SK-N-SH (cell line): ENCODE data around the gene OSBPL9. TPM values are rescaled to one million over a fixed set of nuclear protein-coding genes. Genes with fewer than 3 reads are reported as not detected.
"Not testable (repeated sequence)": the region's sequence is repeated elsewhere in the genome, so short reads cannot be mapped to it uniquely, and the experiment has no call there.

Source experiments
- CTCF ChIA-PET: fragments of 300-600, 350-600 bp; formaldehyde crosslinking; extraction: SDS; loops from one replicate; lab custom pipeline; 2021; lab: Yijun Ruan, JAX
- POLR2A ChIA-PET: fragments of 350-600 bp; sonication (Branson Sonifier 250); formaldehyde crosslinking; extraction: SDS; loops from one replicate; lab custom pipeline; 2020; ENCODE audit warnings: antibody characterized with exemption, inconsistent platforms; lab: Yijun Ruan, JAX
- DNase-seq: peaks from one replicate; pipeline ENCODE4 v3.0.0; 2012
- H2AFZ ChIP-seq: fragments of 200-600 bp; sonication (generic); 2 replicates; pipeline ENCODE4 v1.8.1; 2016; ENCODE audit warnings: antibody characterized with exemption, mild to moderate bottlenecking, low read depth
- H3F3A ChIP-seq: fragments of 200-600 bp; sonication (generic); replicated peaks from 2 replicates; pipeline ENCODE3; 2016; ENCODE audit warnings: antibody characterized with exemption, mild to moderate bottlenecking; ENCODE audit not compliant: insufficient read depth
- H3K27ac ChIP-seq, 2 experiments: fragments of 200-500 bp in 1 of 2; fragments of 200-600 bp in 1 of 2; sonication (Bioruptor generic) in 1 of 2; sonication (generic), shearing (Covaris generic) in 1 of 2; 2 replicates each; pipeline versions ENCODE4 v1.5.1 to v1.6.1; 2014 to 2016; ENCODE audit warnings: low read depth in 2 of 2, inconsistent platforms in 1 of 2, low read length in 1 of 2, mild to moderate bottlenecking in 1 of 2, mixed read lengths in 1 of 2
- H3K27me3 ChIP-seq: fragments of 200-600 bp; sonication (generic), shearing (Covaris generic); 2 replicates; pipeline ENCODE4 v1.6.1; 2016; ENCODE audit warnings: mixed run types; ENCODE audit not compliant: insufficient read depth
- H3K36me3 ChIP-seq, 2 experiments: fragments of 200-500 bp in 1 of 2; fragments of 200-600 bp in 1 of 2; sonication (Bioruptor generic) in 1 of 2; sonication (generic) in 1 of 2; replicated peaks in 1 of 2; 2 replicates each; pipeline versions ENCODE3 to v1.5.1; 2014 to 2016; ENCODE audit warnings: low read length in 1 of 2, mild to moderate bottlenecking in 1 of 2; ENCODE audit not compliant: insufficient read depth in 2 of 2, control insufficient read depth in 1 of 2
- H3K4me1 ChIP-seq, 2 experiments: fragments of 200-500 bp in 1 of 2; fragments of 200-600 bp in 1 of 2; sonication (Bioruptor generic) in 1 of 2; sonication (generic), shearing (Covaris generic) in 1 of 2; 2 replicates each; pipeline versions ENCODE4 v1.5.1 to v1.6.1; 2014 to 2016; ENCODE audit warnings: low read depth in 1 of 2, low read length in 1 of 2, mixed run types in 1 of 2; ENCODE audit not compliant: insufficient read depth in 2 of 2, control insufficient read depth in 1 of 2
- H3K4me2 ChIP-seq: fragments of 200-600 bp; sonication (generic), shearing (Covaris generic); 2 replicates; pipeline ENCODE4 v1.6.1; 2017; ENCODE audit warnings: mixed run types
- H3K4me3 ChIP-seq, 2 experiments: fragments of 200-500 bp in 1 of 2; fragments of 200-600 bp in 1 of 2; sonication (Bioruptor generic) in 1 of 2; sonication (generic), shearing (Covaris generic) in 1 of 2; 2 replicates each; pipeline versions ENCODE4 v1.5.1 to v1.8.1; 2014 to 2016; ENCODE audit warnings: low read depth in 2 of 2, inconsistent platforms in 1 of 2, low read length in 1 of 2, mild to moderate bottlenecking in 1 of 2, mixed read lengths in 1 of 2, moderate library complexity in 1 of 2
- H3K79me2 ChIP-seq: fragments of 200-600 bp; sonication (generic); 2 replicates; pipeline ENCODE4 v1.8.1; 2017; ENCODE audit warnings: mild to moderate bottlenecking; ENCODE audit not compliant: insufficient read depth
- H3K9ac ChIP-seq: fragments of 200-600 bp; sonication (generic); 2 replicates; pipeline ENCODE4 v1.6.1; 2017; ENCODE audit warnings: mixed run types
- H3K9me2 ChIP-seq: fragments of 200-600 bp; sonication (generic); 2 replicates; pipeline ENCODE4 v1.6.1; 2017; ENCODE audit warnings: mixed run types
- H3K9me3 ChIP-seq: fragments of 200-600 bp; sonication (generic); 2 replicates; pipeline ENCODE4 v1.6.1; 2017; ENCODE audit warnings: mixed run types, mild to moderate bottlenecking, moderate library complexity
- H4K20me1 ChIP-seq: fragments of 200-600 bp; sonication (generic); 2 replicates; pipeline ENCODE4 v1.6.1; 2017; ENCODE audit warnings: mild to moderate bottlenecking, mixed run types; ENCODE audit not compliant: insufficient read depth
- ELF1 ChIP-seq: IDR thresholded peaks from 2 replicates; pipeline ENCODE4 v1.4.0; 2012
- FOSL2 ChIP-seq: IDR thresholded peaks from 2 replicates; pipeline ENCODE4 v1.4.0; 2012; ENCODE audit warnings: low read depth, mild to moderate bottlenecking, moderate library complexity, borderline replicate concordance
- FOXJ3 ChIP-seq: sonication (generic); formaldehyde crosslinking; IDR thresholded peaks from 2 replicates; pipeline ENCODE4 v1.5.1; 2020; ENCODE audit warnings: mild to moderate bottlenecking, missing genetic modification reagents
- GATA2 ChIP-seq: sonication (generic); formaldehyde crosslinking; IDR thresholded peaks from 2 replicates; pipeline ENCODE4 v1.5.0; 2020; ENCODE audit warnings: mild to moderate bottlenecking, missing genetic modification reagents
- NRF1 ChIP-seq: IDR thresholded peaks from 2 replicates; pipeline ENCODE4 v1.6.1; 2012; ENCODE audit warnings: low read depth, mild to moderate bottlenecking, low read length
- POLR2AphosphoS5 ChIP-seq: IDR thresholded peaks from 2 replicates; pipeline ENCODE4 v1.6.1; 2012; ENCODE audit warnings: low read depth, low read length
- SIN3A ChIP-seq: IDR thresholded peaks from 2 replicates; pipeline ENCODE4 v1.6.1; 2012; ENCODE audit warnings: low read depth, mild to moderate bottlenecking, low read length, moderate library complexity, borderline replicate concordance
- TAF1 ChIP-seq: IDR thresholded peaks from 2 replicates; pipeline ENCODE4 v1.6.1; 2012; ENCODE audit warnings: low read depth, mild to moderate bottlenecking, low read length, moderate library complexity, borderline replicate concordance
- TCF12 ChIP-seq: IDR thresholded peaks from 2 replicates; pipeline ENCODE4 v1.4.0; 2012
- WGBS: methylation state at CpG from one replicate; pipeline ENCODE4 v1.1.6; 2017; ENCODE audit warnings: low lambda C conversion rate; 5-methylcytosine and 5-hydroxymethylcytosine counted together
- polyA plus RNA-seq, 3 experiments: library from polyadenylated mRNA; depleted of rRNA; stranded (reverse); fragments of >200 nt; gene quantifications; 2 replicates each; pipeline ENCODE4 v1.2.3, GENCODE V29; 2012
- TF ChIP-seq, protein P1 (sequence below): IDR thresholded peaks from 2 replicates; pipeline ENCODE4 v1.4.0; 2012; ENCODE audit warnings: low read depth
- TF ChIP-seq, protein P2 (sequence below): fragments of 150-350 bp; IDR thresholded peaks from 2 replicates; pipeline ENCODE4 v1.6.1; 2017; ENCODE audit warnings: antibody characterized with exemption, low read length, low read depth, borderline replicate concordance
- TF ChIP-seq, protein P3 (sequence below): IDR thresholded peaks from 2 replicates; pipeline ENCODE4 v1.4.0; 2012; ENCODE audit warnings: low read depth, borderline replicate concordance
- TF ChIP-seq, protein P4 (sequence below): fragments of 200-600 bp; sonication (generic); IDR thresholded peaks from 2 replicates; pipeline ENCODE4 v1.6.1; 2017; ENCODE audit warnings: antibody characterized with exemption, mild to moderate bottlenecking, moderate library complexity

OSBPL9 gene
- polyA plus RNA-seq, 1 of the 3 experiments (the other 2 are of a cell fraction), result 43.9 TPM

DNA sequence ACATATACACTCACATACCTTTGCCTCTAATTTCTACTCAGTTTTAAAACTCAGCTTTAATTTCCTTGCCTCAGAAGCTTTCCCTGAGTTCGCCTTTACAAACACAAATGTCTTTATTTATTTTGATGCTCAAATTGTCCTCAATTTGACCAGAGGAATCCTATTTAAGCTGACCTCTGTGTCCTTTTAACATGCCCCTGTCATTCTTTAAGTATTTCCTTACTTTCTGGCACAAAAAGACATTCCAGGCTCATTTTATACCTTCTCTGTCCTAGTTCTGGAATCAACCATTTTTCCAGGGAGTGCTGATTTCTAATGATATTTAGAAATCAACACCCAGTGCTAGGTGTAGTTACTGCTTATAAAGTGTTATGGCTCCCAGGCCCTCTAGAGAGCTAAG lies 82.5 kb downstream of the OSBPL9 start:
- no peaks in the 10 kb centered on the region for H3K9me3 ChIP-seq
- H3K4me1 ChIP-seq, result peaks cover 0 to 3% of the 10 kb centered on the region in 2 experiments; a peak in 2 of 4 replicates
- H3K27ac ChIP-seq, result no peak overlapping the region
- H3K4me3 ChIP-seq, result no peak overlapping the region
- peaks cover 61% of the 10 kb centered on the region; the same call in 1 of the 2 replicates for H3K79me2 ChIP-seq
- 87% methylated on average over 1 of the region's 1 CpG for WGBS
- H3K36me3 ChIP-seq, result peaks cover 0 to 6% of the 10 kb centered on the region in 2 experiments
- no peaks in the 10 kb centered on the region for H3K9me2 ChIP-seq
- H3K27me3 ChIP-seq, result no peaks in the 10 kb centered on the region
- no peak overlapping the region for H2AFZ ChIP-seq
- H3K9ac ChIP-seq, result no peak overlapping the region
- TF ChIP-seq GATA2 (CRISPR knock-in tag) (no peak), TAF1 (no peak), FOSL2 (no peak), TCF12 (no peak)
- TF ChIP-seq, all 33 proteins: peak for 0
- ChIA-PET CTCF (interaction anchor here (1.5 kb wide), 1 partner anchor 18 kb away, joined by 3 read pairs; no protein-coding TSS in a partner anchor), POLR2A (no interaction called here)
- Histone ChIP-seq H4K20me1 (no peaks in the 10 kb centered on the region), H3F3A (no peaks in the 10 kb centered on the region), H3K4me2 (no peak overlapping the region)
- DNase-seq, result no peak

DNA sequence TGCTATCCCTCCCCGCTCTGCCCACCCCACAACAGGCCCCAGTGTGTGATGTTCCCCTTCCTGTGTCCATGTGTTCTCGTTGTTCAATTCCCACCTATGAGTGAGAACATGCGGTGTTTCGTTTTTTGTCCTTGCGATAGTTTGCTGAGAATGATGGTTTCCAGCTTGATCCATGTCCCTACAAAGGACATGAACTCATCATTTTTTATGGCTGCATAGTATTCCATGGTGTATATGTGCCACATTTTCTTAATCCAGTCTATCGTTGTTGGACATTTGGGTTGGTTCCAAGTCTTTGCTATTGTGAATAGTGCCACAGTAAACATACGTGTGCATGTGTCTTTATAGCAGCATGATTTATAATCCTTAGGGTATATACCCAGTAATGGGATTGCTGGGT lies 84.9 kb downstream of the OSBPL9 start:
- H3F3A ChIP-seq, POLR2A ChIA-PET, H4K20me1 ChIP-seq, H3K9me2 ChIP-seq, H3K4me3 ChIP-seq, H3K9ac ChIP-seq, H2AFZ ChIP-seq, H3K9me3 ChIP-seq, DNase-seq, CTCF ChIA-PET, H3K36me3 ChIP-seq, H3K27ac ChIP-seq, H3K4me2 ChIP-seq, H3K27me3 ChIP-seq, H3K4me1 ChIP-seq: not testable (repeated sequence)
- H3K79me2 ChIP-seq, result peaks cover 53% of the 10 kb centered on the region
- WGBS, result 91% methylated on average over 7 of the region's 7 CpGs

DNA sequence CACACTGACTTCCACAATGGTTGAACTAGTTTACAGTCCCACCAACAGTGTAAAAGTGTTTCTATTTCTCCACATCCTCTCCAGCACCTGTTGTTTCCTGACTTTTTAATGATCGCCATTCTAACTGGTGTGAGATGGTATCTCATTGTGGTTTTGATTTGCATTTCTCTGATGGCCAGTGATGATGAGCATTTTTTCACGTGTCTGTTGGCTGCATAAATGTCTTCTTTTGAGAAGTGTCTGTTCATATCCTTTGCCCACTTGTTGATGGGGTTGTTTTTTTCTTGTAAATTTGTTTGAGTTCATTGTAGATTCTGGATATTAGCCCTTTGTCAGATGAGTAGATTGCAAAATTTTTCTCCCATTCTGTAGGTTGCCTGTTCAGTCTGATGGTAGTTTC lies 85.3 kb downstream of the OSBPL9 start:
- H3K27me3 ChIP-seq, DNase-seq, H4K20me1 ChIP-seq, POLR2A ChIA-PET, CTCF ChIA-PET, H2AFZ ChIP-seq, H3K4me3 ChIP-seq, H3K4me2 ChIP-seq, H3F3A ChIP-seq, H3K4me1 ChIP-seq, H3K9me3 ChIP-seq, H3K9ac ChIP-seq, H3K36me3 ChIP-seq, H3K9me2 ChIP-seq, H3K27ac ChIP-seq: not testable (repeated sequence)
- peaks cover 53% of the 10 kb centered on the region for H3K79me2 ChIP-seq
- 67% methylated on average over 1 of the region's 2 CpGs for WGBS

DNA sequence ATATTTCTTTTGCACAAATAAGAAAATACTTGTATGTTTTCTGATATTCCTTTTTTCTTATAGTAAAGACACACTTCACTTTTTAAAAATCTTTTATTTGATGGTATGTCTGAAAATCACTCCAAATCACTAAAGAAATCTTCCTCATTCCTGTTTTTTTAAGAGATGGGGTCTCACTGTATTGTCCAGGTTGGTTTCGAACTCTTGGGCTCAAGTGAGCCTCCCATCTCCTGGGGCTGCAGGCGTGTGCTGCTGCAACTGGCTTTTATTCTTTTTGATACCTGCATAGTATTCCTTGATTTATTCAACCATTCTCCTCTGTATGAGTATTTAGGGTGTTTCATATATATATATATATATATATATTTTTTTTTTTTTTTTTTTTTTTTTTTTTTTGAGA lies 88.1 kb downstream of the OSBPL9 start:
- Histone ChIP-seq H3K9me3 (no peaks in the 10 kb centered on the region), H3K27ac (no peak overlapping the region), H3K4me2 (no peak overlapping the region), H3K27me3 (no peaks in the 10 kb centered on the region), H3K9me2 (no peaks in the 10 kb centered on the region)
- DNase-seq, result no peak
- TF ChIP-seq, protein P1, sequence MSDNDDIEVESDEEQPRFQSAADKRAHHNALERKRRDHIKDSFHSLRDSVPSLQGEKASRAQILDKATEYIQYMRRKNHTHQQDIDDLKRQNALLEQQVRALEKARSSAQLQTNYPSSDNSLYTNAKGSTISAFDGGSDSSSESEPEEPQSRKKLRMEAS, result no peak
- TF ChIP-seq, protein P2, sequence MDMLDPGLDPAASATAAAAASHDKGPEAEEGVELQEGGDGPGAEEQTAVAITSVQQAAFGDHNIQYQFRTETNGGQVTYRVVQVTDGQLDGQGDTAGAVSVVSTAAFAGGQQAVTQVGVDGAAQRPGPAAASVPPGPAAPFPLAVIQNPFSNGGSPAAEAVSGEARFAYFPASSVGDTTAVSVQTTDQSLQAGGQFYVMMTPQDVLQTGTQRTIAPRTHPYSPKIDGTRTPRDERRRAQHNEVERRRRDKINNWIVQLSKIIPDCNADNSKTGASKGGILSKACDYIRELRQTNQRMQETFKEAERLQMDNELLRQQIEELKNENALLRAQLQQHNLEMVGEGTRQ, result no peak
- TF ChIP-seq, protein P3, sequence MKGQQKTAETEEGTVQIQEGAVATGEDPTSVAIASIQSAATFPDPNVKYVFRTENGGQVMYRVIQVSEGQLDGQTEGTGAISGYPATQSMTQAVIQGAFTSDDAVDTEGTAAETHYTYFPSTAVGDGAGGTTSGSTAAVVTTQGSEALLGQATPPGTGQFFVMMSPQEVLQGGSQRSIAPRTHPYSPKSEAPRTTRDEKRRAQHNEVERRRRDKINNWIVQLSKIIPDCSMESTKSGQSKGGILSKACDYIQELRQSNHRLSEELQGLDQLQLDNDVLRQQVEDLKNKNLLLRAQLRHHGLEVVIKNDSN, result no peak
- no peak for TF ChIP-seq NRF1
- no peak for TF ChIP-seq SIN3A
- TF ChIP-seq, protein P4, sequence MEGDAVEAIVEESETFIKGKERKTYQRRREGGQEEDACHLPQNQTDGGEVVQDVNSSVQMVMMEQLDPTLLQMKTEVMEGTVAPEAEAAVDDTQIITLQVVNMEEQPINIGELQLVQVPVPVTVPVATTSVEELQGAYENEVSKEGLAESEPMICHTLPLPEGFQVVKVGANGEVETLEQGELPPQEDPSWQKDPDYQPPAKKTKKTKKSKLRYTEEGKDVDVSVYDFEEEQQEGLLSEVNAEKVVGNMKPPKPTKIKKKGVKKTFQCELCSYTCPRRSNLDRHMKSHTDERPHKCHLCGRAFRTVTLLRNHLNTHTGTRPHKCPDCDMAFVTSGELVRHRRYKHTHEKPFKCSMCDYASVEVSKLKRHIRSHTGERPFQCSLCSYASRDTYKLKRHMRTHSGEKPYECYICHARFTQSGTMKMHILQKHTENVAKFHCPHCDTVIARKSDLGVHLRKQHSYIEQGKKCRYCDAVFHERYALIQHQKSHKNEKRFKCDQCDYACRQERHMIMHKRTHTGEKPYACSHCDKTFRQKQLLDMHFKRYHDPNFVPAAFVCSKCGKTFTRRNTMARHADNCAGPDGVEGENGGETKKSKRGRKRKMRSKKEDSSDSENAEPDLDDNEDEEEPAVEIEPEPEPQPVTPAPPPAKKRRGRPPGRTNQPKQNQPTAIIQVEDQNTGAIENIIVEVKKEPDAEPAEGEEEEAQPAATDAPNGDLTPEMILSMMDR, result no peak
- TF ChIP-seq POLR2AphosphoS5, result no peak
- no peak for TF ChIP-seq ELF1
- no peak for TF ChIP-seq TAF1
- no peak for TF ChIP-seq GATA2 (CRISPR knock-in tag)
- no peak for TF ChIP-seq FOXJ3
- TF ChIP-seq, all 33 proteins: peak for 0
- Histone ChIP-seq H3K4me1 (no peaks in the 10 kb centered on the region; a peak in 1 of 4 replicates), H3K36me3 (no peaks in the 10 kb centered on the region), H3F3A (no peaks in the 10 kb centered on the region), H2AFZ (no peak overlapping the region), H4K20me1 (peaks cover 5% of the 10 kb centered on the region; the same call in 1 of the 2 replicates), H3K79me2 (peaks cover 65% of the 10 kb centered on the region), H3K4me3 (no peak overlapping the region), H3K9ac (no peak overlapping the region)
- ChIA-PET POLR2A (no interaction called here), CTCF (no interaction called here)
- WGBS, result 95% methylated on average over 2 of the region's 2 CpGs
